K562 (cell line): ENCODE data around the gene RGS9. TPM values are rescaled to one million over a fixed set of nuclear protein-coding genes. Genes with fewer than 3 reads are reported as not detected.
A peak's percentile ranks its signal among the peaks of the same experiment; 100 is the strongest.

ENCODE experiments used
- CBX5 ChIP-seq: IDR thresholded peaks from 2 replicates; pipeline ENCODE4 v1.6.1; 2014; ENCODE audit warnings: low read depth, borderline replicate concordance
- HDAC3 ChIP-seq: fragments of 450-650 bp; IDR thresholded peaks from 2 replicates; pipeline ENCODE4 v1.6.1; 2018; ENCODE audit warnings: borderline replicate concordance, mild to moderate bottlenecking, moderate library complexity; ENCODE audit not compliant: partially characterized antibody
- HNRNPK ChIP-seq: fragments of 200-400 bp; formaldehyde crosslinking; IDR thresholded peaks from one replicate; pipeline ENCODE4 v1.6.1; 2018; ENCODE audit warnings: mild to moderate bottlenecking, low read depth, low read length; ENCODE audit not compliant: poor library complexity, severe bottlenecking
- HNRNPLL ChIP-seq: fragments of 200-400 bp; formaldehyde crosslinking; IDR thresholded peaks from 2 replicates; pipeline ENCODE4 v1.6.1; 2017; ENCODE audit warnings: low read length, low read depth, mild to moderate bottlenecking; ENCODE audit not compliant: poor library complexity, severe bottlenecking
- HSF4 ChIP-seq: fragments of 250-450 bp; sonication (Bioruptor Pico); IDR thresholded peaks from 2 replicates; pipeline ENCODE4 v2.1.2; 2022; ENCODE audit warnings: mild to moderate bottlenecking, moderate library complexity, borderline replicate concordance
- NONO ChIP-seq, 2 experiments: fragments of 200-400 bp in 1 of 2; fragments of 450-650 bp in 1 of 2; formaldehyde crosslinking in 1 of 2; IDR thresholded peaks; 2 replicates each; pipeline ENCODE4 v1.6.1; 2017; ENCODE audit warnings: low read depth in 2 of 2, mild to moderate bottlenecking in 2 of 2, moderate library complexity in 2 of 2, low read length in 1 of 2
- SMAD2 ChIP-seq: fragments of 150-350 bp; IDR thresholded peaks from 2 replicates; pipeline ENCODE4 v1.6.1; 2014; ENCODE audit warnings: low read depth, mild to moderate bottlenecking, low read length
- SNRNP70 ChIP-seq: fragments of 200-400 bp; formaldehyde crosslinking; optimal IDR thresholded peaks from 2 replicates; pipeline ENCODE3; 2017; ENCODE audit warnings: low read depth, low read length
- STAG1 ChIP-seq: sonication (generic); formaldehyde crosslinking; IDR thresholded peaks from 2 replicates; pipeline ENCODE4 v1.5.0; 2020; ENCODE audit warnings: missing genetic modification reagents, borderline replicate concordance
- TAF9B ChIP-seq: fragments of 450-650 bp; IDR thresholded peaks from 2 replicates; pipeline ENCODE4 v1.6.1; 2018; ENCODE audit warnings: mild to moderate bottlenecking; ENCODE audit not compliant: partially characterized antibody
- ZNF217 ChIP-seq: sonication (generic); formaldehyde crosslinking; IDR thresholded peaks from 2 replicates; pipeline ENCODE4 v1.8.0; 2022; ENCODE audit warnings: mild to moderate bottlenecking, missing genetic modification reagents
- ZNF644 ChIP-seq: fragments of 200-800 bp; sonication (Bioruptor generic); IDR thresholded peaks from 2 replicates; pipeline ENCODE4 v1.6.1; 2016; ENCODE audit warnings: low read depth, missing genetic modification characterization, missing compliant biosample characterization
- polyA plus RNA-seq, 8 experiments: library from polyadenylated mRNA; depleted of rRNA in 4 of 8; stranded (reverse) in 5 of 8; unstranded in 3 of 8; fragments of >200 nt; fragmentation: Nextera tagmentation in 2 of 8; fragmentation: Illumina TruSeq in 1 of 8; extraction: Ambion mirVana in 2 of 8; extraction: Trizol in 1 of 8; gene quantifications; 2 replicates each; pipeline versions ENCODE4 v1.2.1 to v1.2.3, GENCODE V29; 2011 to 2014; ENCODE audit warnings: inconsistent platforms in 1 of 8, missing spikeins in 1 of 8
- total RNA-seq, 7 experiments: library from RNA; depleted of rRNA in 6 of 7; stranded (reverse); fragments of >200 nt in 6 of 7; fragmentation: Illumina TruSeq in 2 of 7; extraction: Trizol in 2 of 7; gene quantifications; 2 replicates each; pipeline versions ENCODE4 v1.2.1 to v1.2.3, GENCODE V29; 2011 to 2021; ENCODE audit warnings: low replicate concordance in 1 of 7
- TF ChIP-seq, protein P1 (sequence below): fragments of 450-650 bp; IDR thresholded peaks from 2 replicates; pipeline ENCODE4 v1.6.1; 2017; ENCODE audit warnings: mild to moderate bottlenecking, moderate library complexity
- TF ChIP-seq, protein P2 (sequence below): sonication (generic); formaldehyde crosslinking; IDR thresholded peaks from 2 replicates; pipeline ENCODE4 v1.9.0; 2022; ENCODE audit warnings: mild to moderate bottlenecking, missing genetic modification reagents
- TF ChIP-seq, protein P3 (sequence below): fragments of 150-350 bp; conservative IDR thresholded peaks from 2 replicates; pipeline ENCODE4 v1.6.1; 2014; ENCODE audit warnings: low read length
- TF ChIP-seq, protein P4 (sequence below): fragments of 250-450 bp; sonication (Bioruptor Pico); IDR thresholded peaks from 2 replicates; pipeline ENCODE4 v1.8.0; 2021; ENCODE audit warnings: moderate library complexity, mild to moderate bottlenecking, inconsistent platforms
- TF ChIP-seq, protein P5 (sequence below), 2 experiments: IDR thresholded peaks; 2 replicates each; pipeline ENCODE4 v1.6.1; 2011; ENCODE audit warnings: borderline replicate concordance in 1 of 2, control low read depth in 1 of 2, low read depth in 1 of 2, low read length in 1 of 2, mild to moderate bottlenecking in 1 of 2, mixed read lengths in 1 of 2, moderate library complexity in 1 of 2; ENCODE audit not compliant: insufficient read depth in 1 of 2, insufficient read length in 1 of 2, poor library complexity in 1 of 2, severe bottlenecking in 1 of 2; ENCODE audit errors: extremely low read depth in 1 of 2

RGS9 gene
- total and polyA plus RNA-seq, 9 of the 15 experiments (the other 6 are each of a cell fraction or from before 2014, with no cell fraction given): 0.18 to 1.4 (median 0.55) TPM

DNA sequence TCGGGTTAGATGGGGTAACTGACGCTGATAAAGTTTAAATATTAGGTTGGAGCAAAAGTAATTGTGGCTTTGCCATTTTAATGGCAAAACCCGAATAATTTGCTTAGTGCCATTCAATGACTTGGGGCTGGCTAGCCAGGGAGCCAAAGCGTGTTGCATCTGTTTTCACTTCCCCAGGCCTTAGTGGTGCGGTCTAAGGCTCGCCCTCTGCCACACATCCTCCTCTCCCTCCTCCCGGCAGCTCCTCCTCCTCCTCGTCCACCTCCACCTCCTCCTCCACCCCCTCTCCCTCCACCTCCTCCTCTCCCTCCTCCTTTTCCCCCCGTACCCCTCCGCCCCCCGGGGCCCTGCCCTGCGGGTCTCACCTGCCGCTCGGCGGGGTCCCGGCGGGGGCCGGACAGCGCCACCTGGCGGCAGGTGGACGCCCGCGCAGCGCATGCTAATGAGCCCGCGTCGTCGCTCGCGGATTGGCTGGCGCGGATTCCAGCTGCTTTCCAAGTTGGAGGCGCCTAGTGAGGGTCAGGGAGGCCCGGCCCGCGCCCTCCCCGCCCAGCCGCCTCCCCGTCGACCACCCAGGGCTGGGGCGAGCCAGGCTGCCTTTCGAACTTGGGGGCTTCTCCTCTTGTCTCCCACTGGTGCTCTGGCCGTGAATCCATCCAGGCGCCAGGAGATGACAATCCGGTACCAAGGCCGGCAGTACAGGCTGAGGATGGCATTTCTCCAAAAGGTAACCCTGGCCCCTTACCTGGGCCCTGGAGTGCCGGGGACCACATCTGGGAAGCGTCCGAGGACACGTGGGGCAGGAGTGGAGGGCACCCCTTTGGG, 36.6 kb upstream of the RGS9 start (continued):
- TF ChIP-seq HNRNPLL (no peak), SMAD2 (no peak), HDAC3 (no peak), STAG1 (no peak), SNRNP70 (no peak), HNRNPK (peak; percentile 98), HSF4 (CRISPR knock-in tag) (no peak), TAF9B (no peak), ZNF644 (no peak), NONO (IDR thresholded peaks at IDR 0.05; ENCODE audit: low read depth in 2 of 2, low read length in 1 of 2) (no peak), CBX5 (no peak), ZNF217 (CRISPR knock-in tag) (no peak)
- TF ChIP-seq, protein P1, sequence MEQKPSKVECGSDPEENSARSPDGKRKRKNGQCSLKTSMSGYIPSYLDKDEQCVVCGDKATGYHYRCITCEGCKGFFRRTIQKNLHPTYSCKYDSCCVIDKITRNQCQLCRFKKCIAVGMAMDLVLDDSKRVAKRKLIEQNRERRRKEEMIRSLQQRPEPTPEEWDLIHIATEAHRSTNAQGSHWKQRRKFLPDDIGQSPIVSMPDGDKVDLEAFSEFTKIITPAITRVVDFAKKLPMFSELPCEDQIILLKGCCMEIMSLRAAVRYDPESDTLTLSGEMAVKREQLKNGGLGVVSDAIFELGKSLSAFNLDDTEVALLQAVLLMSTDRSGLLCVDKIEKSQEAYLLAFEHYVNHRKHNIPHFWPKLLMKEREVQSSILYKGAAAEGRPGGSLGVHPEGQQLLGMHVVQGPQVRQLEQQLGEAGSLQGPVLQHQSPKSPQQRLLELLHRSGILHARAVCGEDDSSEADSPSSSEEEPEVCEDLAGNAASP: no peak
- TF ChIP-seq, protein P2, sequence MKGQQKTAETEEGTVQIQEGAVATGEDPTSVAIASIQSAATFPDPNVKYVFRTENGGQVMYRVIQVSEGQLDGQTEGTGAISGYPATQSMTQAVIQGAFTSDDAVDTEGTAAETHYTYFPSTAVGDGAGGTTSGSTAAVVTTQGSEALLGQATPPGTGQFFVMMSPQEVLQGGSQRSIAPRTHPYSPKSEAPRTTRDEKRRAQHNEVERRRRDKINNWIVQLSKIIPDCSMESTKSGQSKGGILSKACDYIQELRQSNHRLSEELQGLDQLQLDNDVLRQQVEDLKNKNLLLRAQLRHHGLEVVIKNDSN (CRISPR knock-in tag): no peak
- TF ChIP-seq, protein P3, sequence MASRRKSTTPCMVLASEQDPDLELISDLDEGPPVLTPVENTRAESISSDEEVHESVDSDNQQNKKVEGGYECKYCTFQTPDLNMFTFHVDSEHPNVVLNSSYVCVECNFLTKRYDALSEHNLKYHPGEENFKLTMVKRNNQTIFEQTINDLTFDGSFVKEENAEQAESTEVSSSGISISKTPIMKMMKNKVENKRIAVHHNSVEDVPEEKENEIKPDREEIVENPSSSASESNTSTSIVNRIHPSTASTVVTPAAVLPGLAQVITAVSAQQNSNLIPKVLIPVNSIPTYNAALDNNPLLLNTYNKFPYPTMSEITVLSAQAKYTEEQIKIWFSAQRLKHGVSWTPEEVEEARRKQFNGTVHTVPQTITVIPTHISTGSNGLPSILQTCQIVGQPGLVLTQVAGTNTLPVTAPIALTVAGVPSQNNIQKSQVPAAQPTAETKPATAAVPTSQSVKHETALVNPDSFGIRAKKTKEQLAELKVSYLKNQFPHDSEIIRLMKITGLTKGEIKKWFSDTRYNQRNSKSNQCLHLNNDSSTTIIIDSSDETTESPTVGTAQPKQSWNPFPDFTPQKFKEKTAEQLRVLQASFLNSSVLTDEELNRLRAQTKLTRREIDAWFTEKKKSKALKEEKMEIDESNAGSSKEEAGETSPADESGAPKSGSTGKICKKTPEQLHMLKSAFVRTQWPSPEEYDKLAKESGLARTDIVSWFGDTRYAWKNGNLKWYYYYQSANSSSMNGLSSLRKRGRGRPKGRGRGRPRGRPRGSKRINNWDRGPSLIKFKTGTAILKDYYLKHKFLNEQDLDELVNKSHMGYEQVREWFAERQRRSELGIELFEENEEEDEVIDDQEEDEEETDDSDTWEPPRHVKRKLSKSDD: no peak
- TF ChIP-seq, protein P4, sequence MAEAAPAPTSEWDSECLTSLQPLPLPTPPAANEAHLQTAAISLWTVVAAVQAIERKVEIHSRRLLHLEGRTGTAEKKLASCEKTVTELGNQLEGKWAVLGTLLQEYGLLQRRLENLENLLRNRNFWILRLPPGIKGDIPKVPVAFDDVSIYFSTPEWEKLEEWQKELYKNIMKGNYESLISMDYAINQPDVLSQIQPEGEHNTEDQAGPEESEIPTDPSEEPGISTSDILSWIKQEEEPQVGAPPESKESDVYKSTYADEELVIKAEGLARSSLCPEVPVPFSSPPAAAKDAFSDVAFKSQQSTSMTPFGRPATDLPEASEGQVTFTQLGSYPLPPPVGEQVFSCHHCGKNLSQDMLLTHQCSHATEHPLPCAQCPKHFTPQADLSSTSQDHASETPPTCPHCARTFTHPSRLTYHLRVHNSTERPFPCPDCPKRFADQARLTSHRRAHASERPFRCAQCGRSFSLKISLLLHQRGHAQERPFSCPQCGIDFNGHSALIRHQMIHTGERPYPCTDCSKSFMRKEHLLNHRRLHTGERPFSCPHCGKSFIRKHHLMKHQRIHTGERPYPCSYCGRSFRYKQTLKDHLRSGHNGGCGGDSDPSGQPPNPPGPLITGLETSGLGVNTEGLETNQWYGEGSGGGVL (CRISPR knock-in tag): no peak
- TF ChIP-seq, protein P5, sequence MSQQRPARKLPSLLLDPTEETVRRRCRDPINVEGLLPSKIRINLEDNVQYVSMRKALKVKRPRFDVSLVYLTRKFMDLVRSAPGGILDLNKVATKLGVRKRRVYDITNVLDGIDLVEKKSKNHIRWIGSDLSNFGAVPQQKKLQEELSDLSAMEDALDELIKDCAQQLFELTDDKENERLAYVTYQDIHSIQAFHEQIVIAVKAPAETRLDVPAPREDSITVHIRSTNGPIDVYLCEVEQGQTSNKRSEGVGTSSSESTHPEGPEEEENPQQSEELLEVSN (IDR thresholded peaks at IDR 0.05; ENCODE audit: borderline replicate concordance in 1 of 2, extremely low read depth in 1 of 2, insufficient read depth in 1 of 2, insufficient read length in 1 of 2, low read depth in 1 of 2, low read length in 1 of 2, poor library complexity in 1 of 2, severe bottlenecking in 1 of 2): peak in 1 of 2 experiments; percentile 32
